HG03280 (cell line): ENCODE measurements around the gene PDIA3.
"Not testable (repeated sequence)": the region's sequence is repeated elsewhere in the genome, so short reads cannot be mapped to it uniquely, and the experiment has no call there.

ENCODE experiments used
- ATAC-seq: cut with Tn5 transposase; IDR thresholded peaks from one replicate; pipeline ENCODE4 v1.9.1; 2021; ENCODE audit warnings: mild to moderate bottlenecking, moderate library complexity; ENCODE audit not compliant: unreplicated experiment

Gene PDIA3

DNA sequence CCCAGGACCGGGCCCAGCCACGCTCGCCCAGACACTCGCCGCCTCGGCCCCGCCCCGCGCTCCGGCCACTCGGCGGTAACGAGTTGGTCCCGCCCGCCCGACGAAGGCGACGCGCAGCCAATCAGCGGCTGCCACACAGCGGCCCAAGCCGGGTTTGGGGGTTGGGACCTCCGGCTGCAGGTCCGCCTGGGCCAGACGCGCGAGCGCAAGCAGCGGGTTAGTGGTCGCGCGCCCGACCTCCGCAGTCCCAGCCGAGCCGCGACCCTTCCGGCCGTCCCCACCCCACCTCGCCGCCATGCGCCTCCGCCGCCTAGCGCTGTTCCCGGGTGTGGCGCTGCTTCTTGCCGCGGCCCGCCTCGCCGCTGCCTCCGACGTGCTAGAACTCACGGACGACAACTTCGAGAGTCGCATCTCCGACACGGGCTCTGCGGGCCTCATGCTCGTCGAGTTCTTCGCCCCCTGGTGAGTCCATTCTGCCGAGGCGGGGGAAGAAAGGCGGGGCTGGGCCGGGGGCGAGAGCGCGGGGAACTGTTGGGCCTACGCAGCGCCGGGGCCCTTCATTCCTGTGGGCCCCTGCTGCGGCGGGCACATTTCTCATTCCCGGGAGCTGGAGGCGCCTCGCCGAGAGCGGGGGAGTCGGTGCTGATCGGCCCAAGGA is at the start of gene PDIA3:
Gene PDIA3, plus strand, starts transcription at position 194 of the 658 bp plus-strand sequence. Its CDS starts 102 bp downstream, at position 296.
- peak; percentile 79 for ATAC-seq

DNA sequence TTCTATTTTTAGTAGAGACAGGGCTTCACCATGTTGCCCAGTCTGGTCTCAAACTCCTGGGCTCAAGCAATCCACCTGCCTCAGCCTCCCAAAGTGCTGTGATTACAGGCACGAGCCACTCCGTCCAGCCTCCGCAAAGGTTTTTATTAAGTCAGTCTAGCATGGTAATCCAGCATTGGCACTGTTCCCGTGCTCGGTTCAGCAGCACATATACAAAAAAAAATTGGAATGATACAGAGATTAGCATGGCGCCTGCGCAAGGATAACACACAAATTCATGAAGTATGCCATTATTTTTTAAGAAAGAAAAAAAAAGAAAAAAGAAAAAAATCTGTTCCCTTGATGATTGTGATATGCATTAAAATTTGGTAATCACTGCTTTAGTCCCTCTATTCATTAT is 44.1 kb upstream of the PDIA3 start:
- no peak for ATAC-seq

DNA sequence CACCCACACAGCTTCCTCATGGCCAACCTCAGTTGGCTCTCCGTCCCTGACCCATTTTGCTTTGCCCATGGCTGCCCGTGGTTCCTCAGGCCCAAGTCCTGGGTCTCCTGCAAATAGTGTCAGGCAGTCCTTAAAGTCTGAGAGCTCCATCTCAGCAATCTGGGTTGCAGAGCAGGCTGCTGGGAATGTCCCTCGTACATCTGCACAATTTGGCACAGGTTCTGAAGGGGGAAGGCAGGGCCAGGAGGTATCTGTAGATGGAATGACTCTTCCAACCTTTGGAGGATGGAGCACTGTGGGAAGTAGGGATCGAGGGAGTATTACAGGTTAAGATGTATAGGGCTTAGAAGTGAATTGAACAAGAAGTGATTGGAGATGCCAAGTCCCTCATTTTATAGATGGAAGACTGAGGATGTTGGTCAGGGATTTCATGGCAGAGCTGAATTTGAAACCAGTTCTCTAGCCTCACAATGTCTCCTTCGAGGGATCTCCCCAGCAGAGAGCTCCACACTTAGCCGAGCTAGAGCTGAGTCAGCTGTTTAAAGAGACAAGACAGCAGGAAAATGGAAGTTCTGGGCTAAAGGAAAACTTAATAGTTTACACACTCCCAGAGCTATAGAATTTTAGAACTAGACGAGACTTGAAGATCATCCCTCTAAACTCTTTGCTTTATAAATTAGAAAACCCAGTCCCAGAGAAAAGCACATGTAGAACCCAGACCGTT is 43.4 kb upstream of the PDIA3 start:
- ATAC-seq: no peak

DNA sequence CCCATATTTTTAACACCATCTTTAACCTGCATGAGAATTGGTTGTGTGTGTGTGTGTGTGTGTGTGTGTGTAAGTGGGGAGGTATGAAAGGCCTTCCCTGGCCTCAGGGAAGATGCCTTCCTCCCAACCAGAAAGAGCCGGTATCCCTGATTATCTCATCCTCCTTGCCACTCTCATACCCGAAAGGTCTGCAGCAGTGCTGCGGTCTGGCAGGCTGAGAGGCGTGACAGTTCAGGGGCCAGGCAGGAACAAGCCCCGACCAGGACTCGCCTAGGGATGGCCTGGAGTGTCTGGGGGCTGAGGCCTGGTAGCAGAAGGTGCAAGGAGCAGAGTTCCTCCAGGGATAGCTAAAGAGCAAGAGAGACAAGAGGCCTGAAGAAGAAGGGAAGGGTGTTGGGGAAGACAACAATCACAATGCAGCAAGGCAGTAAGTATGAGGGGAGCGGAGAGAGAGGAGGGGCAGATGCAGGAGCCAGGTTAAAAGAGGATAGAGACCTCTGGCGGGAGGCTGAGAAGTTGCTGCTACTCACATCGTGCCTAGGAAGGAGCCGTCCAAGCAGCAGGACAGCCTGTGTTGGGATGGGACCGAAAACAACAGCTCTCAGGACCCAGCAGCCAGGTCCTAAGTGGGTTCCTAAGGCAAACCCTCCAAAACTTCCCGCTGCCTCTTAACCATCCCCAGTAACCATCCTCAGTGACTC is 35.7 kb upstream of the PDIA3 start:
- not testable (repeated sequence) for ATAC-seq

DNA sequence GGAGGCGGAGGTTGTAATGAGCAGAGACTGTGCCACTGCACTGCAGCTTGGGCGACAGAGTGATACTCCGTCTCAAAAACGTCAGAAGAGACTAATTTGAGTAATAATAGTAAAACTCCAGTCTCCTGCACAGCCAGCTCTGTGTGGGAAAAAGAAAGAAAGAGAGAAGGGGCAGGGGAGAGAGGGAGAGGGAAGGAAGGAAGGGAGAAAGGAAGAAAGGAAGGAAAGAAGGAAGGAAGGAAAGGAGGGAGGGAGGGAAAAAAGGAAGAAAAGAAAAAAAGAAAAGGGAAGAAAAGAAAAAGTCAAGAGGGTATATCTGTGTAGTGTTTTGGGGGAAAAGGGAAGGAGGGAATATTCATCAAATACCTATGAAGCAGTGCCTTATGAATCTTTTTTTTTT is 23.1 kb upstream of the PDIA3 start:
- ATAC-seq: no peak

DNA sequence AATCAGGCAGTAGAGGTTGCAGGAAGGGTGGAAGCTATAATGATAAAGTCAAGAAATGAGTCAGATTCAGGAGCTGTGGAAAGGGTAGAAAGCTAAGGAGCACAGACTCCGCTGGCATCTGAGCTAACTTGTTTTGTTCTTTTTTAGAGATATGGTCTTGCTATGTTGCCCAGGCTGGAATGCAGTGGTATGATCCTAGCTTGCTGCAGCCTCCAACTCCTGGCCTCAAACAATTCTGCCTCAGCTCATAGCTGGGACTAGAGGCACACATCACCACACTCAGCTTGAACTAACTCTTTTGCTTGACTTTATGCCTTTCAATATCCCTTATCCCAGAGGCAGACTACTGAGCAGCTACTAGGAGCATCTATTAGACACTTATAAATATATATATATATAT is 19.9 kb upstream of the PDIA3 start:
- ATAC-seq: not testable (repeated sequence)

DNA sequence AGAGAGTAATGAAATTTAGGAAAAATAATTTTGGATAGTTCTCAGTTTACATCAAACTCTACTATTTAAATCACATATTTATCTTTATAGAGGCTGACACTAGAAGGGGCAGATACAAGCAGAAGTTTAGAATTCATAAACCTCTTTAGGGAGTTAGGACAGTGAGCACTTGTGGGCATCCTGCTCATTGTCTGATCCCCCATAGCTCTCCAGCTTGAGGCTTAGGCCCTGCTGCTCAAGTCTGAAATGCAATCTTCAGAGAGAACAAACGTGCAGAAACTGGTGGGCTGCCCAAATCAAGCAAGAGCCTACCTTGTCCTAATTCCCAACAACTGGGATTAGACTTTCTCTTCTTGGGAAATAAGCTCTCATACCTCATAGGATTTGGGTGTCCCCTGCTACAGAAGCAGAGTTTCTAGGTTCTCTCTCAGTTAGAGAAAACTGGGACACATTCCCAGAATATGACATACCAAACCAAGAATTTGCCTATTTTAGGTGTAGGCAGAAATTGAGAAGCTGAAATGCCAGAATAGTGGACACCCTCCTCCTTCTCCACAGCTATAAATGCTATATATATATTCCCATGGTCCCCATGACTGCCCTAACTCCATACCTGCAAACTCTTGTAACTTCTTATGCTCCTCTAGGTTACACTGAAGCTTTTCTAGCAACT is 18.0 kb upstream of the PDIA3 start:
- not testable (repeated sequence) for ATAC-seq

DNA sequence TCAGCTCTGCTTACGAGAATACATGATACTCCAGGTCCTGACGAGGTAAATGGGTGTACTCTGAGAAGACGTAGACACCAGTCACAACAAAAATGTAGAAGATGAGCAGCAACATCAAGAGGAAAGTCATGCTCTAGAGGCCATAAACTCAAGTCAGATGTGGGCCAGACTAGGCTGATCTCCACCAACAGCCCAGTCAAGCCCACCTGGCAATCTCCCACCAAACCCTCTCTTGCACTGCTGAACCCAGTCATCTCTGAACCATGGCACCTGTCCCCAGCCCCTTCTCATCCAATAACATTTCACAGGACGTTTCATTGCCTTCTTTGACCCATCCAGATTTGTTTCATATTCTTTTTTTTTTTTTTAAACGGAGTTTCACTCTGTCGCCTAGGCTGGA is 10.8 kb upstream of the PDIA3 start:
- peak; percentile 35 for ATAC-seq

DNA sequence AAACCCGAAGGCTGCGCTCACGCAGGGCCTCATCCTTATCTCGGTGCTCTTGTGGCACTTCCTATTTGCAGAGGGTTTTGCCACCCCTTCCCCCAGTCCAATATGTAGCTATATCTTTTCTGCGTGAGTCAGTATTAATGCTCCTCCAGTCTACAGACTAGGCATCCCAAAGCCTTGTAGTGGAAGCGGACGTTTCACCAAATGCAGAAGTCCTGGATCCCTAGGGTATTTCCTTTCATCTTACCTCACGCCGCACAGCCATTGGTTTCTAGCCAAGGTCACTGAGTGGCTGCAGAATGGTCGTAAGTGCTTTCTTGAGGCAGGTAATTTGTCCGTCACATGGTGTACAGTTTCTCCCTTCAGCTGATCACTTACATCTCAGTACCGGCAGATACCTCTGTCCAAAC is 668 bp downstream of the PDIA3 start:
- not testable (repeated sequence) for ATAC-seq

DNA sequence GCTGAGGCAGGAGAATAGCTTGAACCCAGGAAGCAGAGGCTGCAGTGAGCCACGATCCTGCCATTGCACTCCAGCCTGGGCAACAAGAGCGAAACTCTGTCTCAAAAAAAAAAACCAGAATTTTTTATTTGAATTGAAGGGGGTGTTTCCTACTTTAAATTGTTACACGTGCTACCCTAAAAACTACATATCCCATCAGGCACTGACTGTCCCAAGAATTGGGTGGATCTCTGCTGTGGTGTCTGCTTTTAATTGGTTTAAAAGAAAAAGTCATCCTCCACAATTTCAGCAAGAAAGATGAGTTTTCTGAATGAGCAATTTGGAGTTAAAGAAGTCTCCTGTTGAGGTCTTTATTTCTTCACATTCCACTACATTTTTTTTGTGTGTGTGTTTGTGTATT is 2.1 kb downstream of the PDIA3 start:
- ATAC-seq: no peak

DNA sequence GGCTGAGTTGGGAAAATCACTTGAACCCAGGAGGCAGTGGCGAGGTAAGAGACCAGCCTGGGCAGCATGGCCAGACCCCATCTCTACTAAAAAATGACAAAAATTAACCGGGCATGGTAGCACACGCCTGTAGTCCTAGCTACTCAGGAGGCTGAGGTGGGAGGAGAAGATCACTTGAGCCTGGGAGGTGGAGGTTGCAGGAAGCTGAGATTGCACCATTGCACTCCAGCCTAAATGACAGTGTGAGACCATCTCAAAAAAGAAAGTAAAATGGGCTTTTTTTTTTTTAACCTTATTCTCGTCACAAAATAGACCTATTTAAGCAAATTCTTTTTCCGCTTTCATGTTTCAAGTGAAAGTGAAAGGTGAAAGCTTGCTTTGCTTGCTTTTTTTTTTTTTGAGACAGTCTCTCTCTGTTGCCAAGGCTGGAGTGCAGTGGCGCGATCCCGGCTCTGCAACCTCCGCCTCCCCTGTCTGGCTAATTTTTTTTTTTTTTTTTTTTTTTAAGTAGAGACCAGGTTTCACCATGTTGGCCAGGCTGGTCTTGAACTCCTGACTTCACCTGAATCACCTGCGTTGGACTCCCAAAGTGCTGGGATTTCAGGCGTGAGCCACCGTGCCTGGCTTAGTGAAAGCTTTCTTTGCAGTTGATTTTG is 3.6 kb downstream of the PDIA3 start:
- no peak for ATAC-seq

DNA sequence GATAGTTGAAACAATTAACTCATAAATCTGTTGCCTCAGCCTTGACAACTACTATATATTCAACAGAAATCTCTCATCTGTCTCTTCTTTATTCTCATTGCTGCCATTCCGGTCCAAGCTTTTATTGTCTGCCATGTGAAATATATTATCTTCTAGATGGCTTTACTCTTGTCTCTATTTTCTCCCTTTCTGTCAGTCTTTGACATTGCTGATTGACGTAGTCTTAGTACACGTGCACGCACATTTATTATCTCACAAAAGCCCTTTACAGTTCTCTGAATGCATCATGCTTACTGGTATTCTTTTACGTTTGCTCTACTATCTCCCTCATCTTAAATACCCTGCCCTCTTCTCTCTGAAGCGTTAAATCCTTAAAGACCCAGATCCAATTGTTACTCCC is 5.6 kb downstream of the PDIA3 start:
- ATAC-seq: no peak

DNA sequence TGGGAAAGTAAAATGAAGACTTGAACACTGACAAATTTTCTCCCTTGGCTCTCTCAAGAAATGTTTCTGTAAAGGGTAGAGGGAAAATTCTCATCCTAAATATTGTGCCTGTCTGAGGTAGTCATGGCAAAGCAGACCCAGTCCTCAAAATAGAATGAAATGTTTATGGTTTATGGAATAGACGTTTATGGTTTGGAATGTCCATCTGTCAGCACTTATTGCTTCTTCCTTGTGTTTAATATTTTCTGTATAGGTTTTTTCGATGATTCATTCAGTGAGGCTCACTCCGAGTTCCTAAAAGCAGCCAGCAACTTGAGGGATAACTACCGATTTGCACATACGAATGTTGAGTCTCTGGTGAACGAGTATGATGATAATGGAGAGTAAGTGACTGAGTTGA is 16.6 kb downstream of the PDIA3 start:
- no peak for ATAC-seq

DNA sequence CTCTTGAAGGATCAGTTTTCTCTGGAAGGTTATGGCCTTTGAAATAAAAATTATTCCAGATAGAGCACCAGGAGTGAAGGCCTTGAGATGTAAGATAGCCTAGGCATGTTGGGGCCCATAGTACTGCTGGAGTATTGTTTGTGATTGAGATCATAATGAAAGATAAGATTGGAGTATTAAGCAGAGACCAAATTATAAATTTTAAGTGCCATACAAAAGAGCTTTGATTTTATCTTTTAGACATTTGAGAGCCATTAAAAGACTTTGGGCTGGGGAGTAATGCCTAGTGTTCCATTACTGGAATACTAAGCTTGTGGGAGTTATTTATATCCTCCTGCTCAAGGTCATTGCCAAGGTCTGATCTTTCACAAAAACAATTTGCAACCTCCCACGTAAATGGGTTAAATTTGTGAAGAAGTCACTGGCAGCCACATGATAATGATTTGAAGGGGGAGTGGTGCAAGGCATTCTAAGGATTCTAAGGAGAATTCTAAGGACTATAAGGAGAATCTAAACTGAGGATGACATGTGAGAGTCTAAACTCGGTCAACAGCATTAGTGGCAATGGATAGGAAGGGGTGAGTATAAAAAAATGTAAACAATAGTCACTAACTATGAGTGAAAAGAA is 17.7 kb downstream of the PDIA3 start:
- ATAC-seq: no peak

DNA sequence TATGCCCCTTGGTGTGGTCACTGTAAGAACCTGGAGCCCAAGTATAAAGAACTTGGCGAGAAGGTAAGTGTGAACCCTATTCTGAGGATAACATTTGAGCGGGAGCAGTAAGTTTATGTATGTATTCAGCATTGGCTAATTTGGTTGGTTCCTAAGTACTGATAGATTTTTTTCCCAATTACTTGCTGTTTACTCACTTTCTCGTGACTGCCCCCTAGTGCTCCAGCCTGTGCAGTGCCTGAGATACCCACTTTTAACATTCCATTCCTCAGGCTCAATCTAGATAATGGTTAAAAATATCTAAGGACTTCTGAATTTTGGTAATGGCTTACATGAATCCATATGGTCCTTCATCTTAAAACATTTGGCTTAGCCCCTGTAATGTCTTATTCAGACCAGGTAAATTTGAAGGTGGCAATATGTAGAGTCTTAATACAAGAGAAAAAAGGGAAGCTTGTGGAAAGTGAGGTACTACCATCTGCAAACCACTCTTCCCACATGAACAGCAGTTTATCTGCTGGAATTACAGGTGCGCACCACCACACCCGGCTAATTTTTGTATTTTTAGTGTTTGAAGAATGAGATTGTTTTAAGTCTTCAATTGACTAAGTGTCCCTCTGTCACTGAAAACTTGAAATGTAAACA is 23.5 kb downstream of the PDIA3 start:
- ATAC-seq: no peak

DNA sequence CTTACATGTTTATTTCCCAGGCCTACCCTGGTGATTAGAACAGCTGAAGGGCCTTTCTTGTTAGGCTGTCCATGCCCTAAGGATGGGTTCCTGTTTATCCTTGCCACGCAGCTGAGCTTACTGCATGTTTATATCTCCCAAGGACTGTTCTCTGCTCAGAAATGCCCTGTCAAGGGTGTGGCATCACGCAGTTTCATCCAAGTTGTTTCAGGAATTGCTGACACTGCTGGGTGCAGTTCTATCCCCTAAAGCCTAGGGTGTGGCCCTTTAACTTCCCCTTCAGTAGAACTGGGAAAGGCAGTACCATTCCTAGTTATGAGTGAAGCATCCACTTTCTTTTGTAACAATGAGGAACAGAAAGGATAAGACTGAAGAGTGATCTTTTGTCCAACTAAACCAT is 25.6 kb downstream of the PDIA3 start:
- ATAC-seq: no peak

DNA sequence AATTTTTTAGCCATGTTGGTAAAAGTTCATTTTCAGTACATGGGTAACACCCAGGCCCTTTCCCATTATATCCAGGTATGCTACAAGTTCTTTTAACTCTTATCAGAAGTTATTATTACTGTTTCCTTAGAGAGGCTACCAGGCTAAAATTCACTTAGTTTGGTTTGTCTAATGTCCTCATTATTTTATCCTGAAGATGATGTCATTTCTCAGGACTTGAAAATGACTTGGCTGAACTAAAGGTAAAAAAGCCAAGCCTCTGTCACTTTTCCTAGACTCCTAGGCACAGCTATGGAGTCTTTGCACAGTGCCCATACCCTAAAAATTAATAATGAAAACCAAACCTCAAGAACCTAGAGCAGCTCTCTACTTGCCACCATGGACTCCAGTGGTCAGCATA is 26.4 kb downstream of the PDIA3 start:
- no peak for ATAC-seq

DNA sequence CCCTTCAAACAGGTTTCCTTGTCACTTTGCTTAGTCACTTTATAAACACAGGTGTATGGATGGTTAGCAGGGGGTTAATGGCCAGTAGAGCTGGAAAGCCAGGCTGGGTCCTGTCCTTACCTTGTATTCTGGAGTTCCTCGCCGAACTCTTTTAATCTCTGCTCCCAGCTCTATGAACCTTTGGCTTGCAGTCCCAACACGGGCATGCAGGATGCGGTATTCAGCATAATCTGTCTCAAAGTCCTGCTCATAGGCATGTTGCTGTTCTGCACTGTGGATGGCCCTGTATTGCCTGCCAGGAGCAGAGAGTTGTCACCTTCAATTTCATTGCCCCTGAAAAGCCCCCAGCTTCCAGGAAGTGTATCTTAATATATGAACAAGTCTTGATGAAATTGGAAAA is 27.8 kb downstream of the PDIA3 start:
- no peak for ATAC-seq

DNA sequence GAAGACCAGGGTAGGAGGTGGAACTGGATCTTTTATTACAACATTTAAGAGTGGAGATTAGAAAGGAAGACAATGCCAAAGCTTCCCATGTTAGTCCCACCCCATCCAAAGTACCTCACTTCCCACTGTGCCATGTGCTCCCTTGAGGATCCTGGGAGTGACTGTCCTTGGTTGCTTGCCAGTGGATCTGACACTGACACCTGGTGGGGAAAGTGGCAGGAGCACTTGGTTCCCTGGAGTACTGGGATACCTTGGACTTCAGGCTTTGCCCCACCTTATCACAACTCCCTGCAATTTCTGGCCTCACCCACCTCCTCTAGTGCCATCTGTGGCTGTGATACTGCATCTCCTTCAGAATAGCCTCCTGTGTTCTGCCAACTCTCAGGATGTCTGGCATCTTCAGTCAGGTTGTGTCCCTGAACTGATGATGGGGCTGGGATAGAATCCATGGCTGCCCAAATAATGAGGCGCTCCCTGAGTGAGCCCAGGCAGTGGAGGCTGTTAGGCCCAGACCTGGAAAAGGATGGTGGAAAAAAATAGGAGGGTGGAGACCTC is 29.2 kb downstream of the PDIA3 start:
- no peak for ATAC-seq
